ENCODE measurements around the gene SMIM32. TPM values are rescaled to one million over a fixed set of nuclear protein-coding genes. Genes with fewer than 3 reads are reported as not detected.

Gene SMIM32
- total RNA-seq, 2 donors from 2014 or later: not detected

DNA sequence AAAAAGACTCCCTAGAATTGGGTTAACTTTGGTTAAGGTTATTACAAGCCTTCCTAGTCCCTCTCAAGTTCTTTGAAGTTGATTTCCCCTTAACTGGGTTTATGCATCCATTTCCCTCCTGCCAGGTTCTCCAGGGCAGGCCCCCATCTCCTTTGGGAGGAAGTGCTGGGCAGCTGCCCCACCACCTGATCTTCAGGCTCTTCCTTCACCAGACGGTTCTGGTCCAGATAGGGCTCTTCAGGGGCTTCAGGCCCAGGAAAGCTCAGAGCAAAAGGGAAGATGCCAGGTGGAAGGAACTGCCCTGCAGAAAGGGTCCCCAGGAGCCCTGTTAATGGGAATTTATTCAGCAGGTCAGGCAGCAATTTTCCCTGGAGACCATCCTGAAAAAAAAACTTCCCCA lies 2.1 kb downstream of the SMIM32 start:
- Mint-ChIP-seq H3K36me3 (ENCODE audit: insufficient read depth in 2 of 2) (no peaks in the 10 kb centered on the region), H3K27ac (no peak overlapping the region), H3K27me3 (ENCODE audit: low read depth) (peaks cover 47% of the 10 kb centered on the region), H3K4me3 (no peak overlapping the region), H3K9me3 (no peaks in the 10 kb centered on the region), H3K4me1 (ENCODE audit: low read depth) (no peaks in the 10 kb centered on the region)
- DNase-seq: no peak
- no peak for ATAC-seq (replicated peaks in 1 of 2)

DNA sequence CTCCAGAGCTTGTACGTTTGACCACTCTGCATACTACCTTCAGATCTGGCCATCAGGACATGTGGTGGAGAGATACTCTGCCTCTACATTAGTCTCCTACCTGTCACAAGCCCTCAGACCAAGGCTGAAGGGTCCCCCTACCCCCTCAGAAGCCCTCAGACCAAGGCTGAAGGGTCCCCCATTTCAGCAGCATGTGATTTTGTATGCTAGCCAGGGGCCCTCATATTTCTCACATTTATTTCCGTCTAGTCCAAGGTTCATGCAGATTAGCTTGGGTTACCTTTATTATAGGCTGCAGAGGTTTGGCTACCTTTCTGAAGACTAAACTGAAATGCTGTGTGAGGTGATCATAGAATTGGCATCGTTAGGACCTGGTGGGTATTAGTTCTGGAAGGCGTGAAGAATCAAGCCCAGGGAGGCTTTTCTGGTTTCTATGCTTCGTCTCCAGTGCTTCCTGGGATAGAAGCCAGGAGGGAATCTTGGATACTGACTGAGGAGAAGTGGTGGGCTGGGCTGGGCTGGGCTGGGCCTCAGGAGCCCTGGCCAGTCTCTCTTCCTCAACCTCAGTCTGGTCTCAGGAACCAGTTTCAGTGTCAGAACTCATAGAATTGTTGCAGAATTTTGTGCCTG lies 2.8 kb downstream of the SMIM32 start:
- ATAC-seq (replicated peaks in 1 of 2) (no peak), DNase-seq (no peak)
- Mint-ChIP-seq H3K27ac (no peak overlapping the region), H3K36me3 (ENCODE audit: insufficient read depth in 2 of 2) (no peaks in the 10 kb centered on the region), H3K4me1 (ENCODE audit: low read depth) (no peaks in the 10 kb centered on the region), H3K9me3 (no peaks in the 10 kb centered on the region), H3K27me3 (ENCODE audit: low read depth) (peaks cover 40% of the 10 kb centered on the region), H3K4me3 (no peak overlapping the region)

DNA sequence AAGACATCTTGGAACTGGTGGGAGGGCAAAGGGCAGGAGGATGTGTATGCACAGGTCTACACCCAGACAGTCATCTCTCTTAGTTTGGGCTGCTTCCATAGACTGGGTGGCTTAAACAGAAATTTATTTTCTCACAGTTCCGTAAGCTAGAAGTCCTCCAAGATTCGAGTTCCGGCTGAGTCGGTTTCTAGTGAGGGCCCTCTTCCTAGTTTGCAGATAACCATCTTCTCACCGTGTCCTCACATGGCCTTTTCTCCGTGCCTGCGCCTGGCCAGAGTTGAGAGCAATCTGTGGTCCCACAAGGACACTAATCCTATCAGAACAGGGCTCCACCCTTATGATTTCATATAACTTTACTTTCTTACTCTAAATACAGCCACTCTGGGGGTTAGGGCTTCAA lies 4.1 kb downstream of the SMIM32 start:
- Mint-ChIP-seq H3K9me3 (no peaks in the 10 kb centered on the region), H3K4me1 (ENCODE audit: low read depth) (no peaks in the 10 kb centered on the region), H3K36me3 (ENCODE audit: insufficient read depth in 2 of 2) (no peaks in the 10 kb centered on the region), H3K4me3 (no peak overlapping the region), H3K27me3 (ENCODE audit: low read depth) (peaks cover 26% of the 10 kb centered on the region), H3K27ac (no peak overlapping the region)
- ATAC-seq (replicated peaks in 1 of 2) (no peak), DNase-seq (no peak)

DNA sequence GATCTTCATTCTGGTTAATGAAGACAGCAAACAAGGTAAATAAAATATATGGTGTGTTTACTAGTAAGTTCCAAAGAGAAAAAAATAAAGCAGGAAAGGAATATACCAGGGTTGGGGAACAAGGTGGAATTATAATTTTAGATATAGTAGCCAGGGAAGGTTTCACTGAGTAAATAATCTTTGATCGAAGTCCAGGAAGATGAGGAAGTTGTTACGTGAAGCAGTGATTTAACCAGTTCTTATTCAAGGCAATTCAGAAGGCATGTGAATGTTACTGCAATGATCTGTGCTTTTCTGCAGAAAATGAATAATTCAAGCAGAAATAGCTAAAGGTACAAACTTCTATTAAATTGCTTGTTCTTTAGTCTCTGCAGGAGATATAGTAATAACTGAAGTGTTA lies 6.2 kb downstream of the SMIM32 start:
- DNase-seq (no peak), ATAC-seq (replicated peaks in 1 of 2) (no peak)
- no peak overlapping the region for H3K27ac Mint-ChIP-seq
- H3K36me3 Mint-ChIP-seq (ENCODE audit: insufficient read depth in 2 of 2): no peaks in the 10 kb centered on the region
- peaks cover 19% of the 10 kb centered on the region for H3K27me3 Mint-ChIP-seq (ENCODE audit: low read depth)
- no peaks in the 10 kb centered on the region for H3K9me3 Mint-ChIP-seq
- H3K4me1 Mint-ChIP-seq (ENCODE audit: low read depth): no peaks in the 10 kb centered on the region
- no peak overlapping the region for H3K4me3 Mint-ChIP-seq

DNA sequence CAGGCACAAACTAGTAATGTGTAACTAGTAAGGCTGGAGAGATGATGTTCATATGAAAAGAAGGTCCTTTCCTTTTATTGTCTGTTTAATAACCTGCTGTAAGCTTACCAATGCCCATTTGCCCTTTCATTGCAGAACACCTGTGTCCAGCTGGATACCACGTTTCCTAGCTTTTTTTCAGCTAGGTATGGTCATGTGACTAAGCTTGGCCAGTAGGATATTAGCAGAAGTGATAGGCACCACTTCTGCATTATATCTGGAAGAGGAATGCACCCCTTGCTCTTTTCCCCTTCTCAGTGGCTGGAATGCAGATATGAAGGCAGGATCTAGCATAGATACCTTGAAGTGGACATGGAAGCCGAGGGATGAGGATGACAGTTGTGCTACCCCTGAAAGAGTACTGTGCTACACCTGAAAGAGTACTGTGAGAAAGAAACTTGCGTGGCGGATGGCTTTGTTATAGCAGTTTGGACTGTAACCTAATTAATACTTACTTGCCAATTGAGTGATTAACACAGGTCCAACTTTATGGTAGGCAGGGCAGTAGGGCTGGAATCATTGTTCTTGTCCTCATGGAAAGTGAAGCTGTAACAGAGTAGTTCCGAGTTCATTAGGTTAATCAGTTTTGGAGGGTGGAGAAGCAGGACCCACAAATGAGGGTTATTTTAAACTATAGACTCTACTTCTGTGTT lies 6.8 kb downstream of the SMIM32 start:
- Mint-ChIP-seq H3K27me3 (ENCODE audit: low read depth) (peaks cover 12% of the 10 kb centered on the region), H3K4me3 (no peak overlapping the region), H3K36me3 (ENCODE audit: insufficient read depth in 2 of 2) (no peaks in the 10 kb centered on the region), H3K4me1 (ENCODE audit: low read depth) (no peaks in the 10 kb centered on the region), H3K27ac (no peak overlapping the region), H3K9me3 (no peaks in the 10 kb centered on the region)
- ATAC-seq (replicated peaks in 1 of 2): no peak
- DNase-seq: no peak

DNA sequence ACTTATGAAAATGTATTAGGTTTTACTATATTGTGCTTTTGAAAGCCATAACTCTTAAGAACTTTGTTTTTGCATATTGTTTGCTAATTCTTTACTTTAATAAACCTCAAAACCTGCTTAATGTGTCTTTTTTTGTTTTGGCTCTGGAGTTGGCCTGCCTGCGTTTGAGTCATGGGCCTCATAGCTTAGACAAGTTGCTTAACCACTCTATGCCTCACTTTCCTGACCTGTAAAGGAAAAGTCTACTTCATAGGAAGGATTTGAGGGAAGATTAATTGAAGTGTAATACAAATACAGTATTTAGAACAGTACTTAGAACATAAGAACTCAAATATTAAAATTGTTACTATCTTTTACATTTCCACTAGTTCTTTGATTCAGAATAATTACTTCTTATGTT lies 10.3 kb downstream of the SMIM32 start:
- no peak overlapping the region for H3K4me3 Mint-ChIP-seq
- no peak for ATAC-seq (replicated peaks in 1 of 2)
- no peak overlapping the region for H3K27ac Mint-ChIP-seq
- H3K27me3 Mint-ChIP-seq (ENCODE audit: low read depth): no peaks in the 10 kb centered on the region
- H3K36me3 Mint-ChIP-seq (ENCODE audit: insufficient read depth in 2 of 2): no peaks in the 10 kb centered on the region
- no peak for DNase-seq
- H3K9me3 Mint-ChIP-seq: no peaks in the 10 kb centered on the region
- H3K4me1 Mint-ChIP-seq (ENCODE audit: low read depth): no peaks in the 10 kb centered on the region

DNA sequence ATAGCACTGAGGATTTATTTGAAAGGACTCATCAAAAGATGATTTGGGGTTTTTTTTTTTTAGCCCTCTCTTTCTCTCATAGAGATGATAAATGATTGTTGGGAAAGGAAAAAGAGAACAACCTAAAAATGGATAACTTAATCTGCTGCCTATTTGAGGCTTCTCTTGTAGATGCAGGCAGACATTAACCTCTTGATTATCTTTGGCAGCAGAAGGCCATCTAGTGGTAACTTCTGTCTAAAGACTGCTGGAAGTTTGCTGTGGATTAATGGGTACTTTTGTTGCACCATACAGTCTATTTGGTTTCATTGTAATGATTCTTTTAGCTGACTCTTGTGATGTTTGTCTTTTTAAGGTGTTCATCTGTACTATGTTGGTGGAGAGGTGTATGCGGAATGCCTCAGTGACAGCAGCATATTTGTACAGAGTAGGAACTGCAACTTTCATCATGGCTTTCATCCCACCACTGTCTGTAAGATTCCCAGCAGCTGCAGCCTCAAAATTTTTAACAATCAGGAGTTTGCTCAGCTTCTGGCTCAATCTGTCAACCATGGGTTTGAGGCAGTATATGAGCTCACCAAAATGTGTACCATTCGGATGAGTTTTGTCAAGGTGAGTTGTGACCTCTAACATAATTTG lies 18.8 kb downstream of the SMIM32 start:
- no peaks in the 10 kb centered on the region for H3K27me3 Mint-ChIP-seq (ENCODE audit: low read depth)
- H3K9me3 Mint-ChIP-seq: no peaks in the 10 kb centered on the region
- no peak for DNase-seq
- no peaks in the 10 kb centered on the region for H3K4me1 Mint-ChIP-seq (ENCODE audit: low read depth)
- ATAC-seq (replicated peaks in 1 of 2): no peak
- H3K27ac Mint-ChIP-seq: no peak overlapping the region
- H3K36me3 Mint-ChIP-seq (ENCODE audit: insufficient read depth in 2 of 2): peaks cover 0 to 3% of the 10 kb centered on the region in 2 donors
- no peak overlapping the region for H3K4me3 Mint-ChIP-seq

DNA sequence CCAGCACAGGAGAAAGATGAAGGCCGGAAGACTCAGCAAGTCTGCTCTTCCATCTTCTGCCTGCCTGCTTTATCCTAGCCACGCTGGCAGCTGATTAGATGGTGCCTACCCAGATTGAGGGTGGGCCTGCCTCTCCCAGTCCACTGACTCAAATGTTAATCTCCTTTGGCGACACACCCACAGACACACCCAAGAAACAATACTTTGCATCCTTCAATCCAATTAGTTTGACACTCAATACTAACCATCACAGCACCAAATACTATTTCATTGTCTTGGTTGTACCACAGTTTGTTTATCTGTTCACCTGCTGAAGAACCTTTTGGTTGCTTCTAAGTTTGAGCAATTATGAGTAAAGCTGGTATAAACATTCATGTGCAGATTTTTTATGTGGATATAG lies 23.7 kb downstream of the SMIM32 start:
- peaks cover 0 to 2% of the 10 kb centered on the region in 2 donors for H3K36me3 Mint-ChIP-seq (ENCODE audit: insufficient read depth in 2 of 2)
- no peak overlapping the region for H3K4me3 Mint-ChIP-seq
- no peak for DNase-seq
- H3K4me1 Mint-ChIP-seq (ENCODE audit: low read depth): no peaks in the 10 kb centered on the region
- H3K27ac Mint-ChIP-seq: no peak overlapping the region
- no peaks in the 10 kb centered on the region for H3K27me3 Mint-ChIP-seq (ENCODE audit: low read depth)
- ATAC-seq (replicated peaks in 1 of 2): no peak
- H3K9me3 Mint-ChIP-seq: no peaks in the 10 kb centered on the region

DNA sequence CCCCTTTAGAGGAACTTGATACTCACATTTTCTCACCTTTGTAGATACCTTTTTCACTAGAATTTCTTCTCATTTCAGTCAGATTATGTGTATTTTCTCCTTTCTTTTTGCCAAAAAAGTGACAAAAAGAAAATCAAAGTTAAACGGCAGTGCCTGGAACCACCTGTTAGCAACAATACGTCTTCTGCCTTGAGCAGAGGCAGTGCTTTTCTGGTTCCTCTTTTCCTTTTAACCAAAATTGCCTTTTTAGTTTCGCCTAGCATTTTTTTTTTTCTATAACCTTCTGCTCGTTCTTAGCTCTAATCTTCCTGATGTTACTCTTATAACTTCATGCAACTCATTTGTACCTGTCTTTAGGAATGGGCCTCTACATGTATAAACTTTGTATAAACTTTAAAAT lies 26.1 kb downstream of the SMIM32 start:
- H3K4me3 Mint-ChIP-seq: no peak overlapping the region
- no peaks in the 10 kb centered on the region for H3K36me3 Mint-ChIP-seq (ENCODE audit: insufficient read depth in 2 of 2)
- H3K27me3 Mint-ChIP-seq (ENCODE audit: low read depth): no peaks in the 10 kb centered on the region
- no peak for ATAC-seq (replicated peaks in 1 of 2)
- no peak for DNase-seq
- no peaks in the 10 kb centered on the region for H3K9me3 Mint-ChIP-seq
- no peaks in the 10 kb centered on the region for H3K4me1 Mint-ChIP-seq (ENCODE audit: low read depth)
- no peak overlapping the region for H3K27ac Mint-ChIP-seq

DNA sequence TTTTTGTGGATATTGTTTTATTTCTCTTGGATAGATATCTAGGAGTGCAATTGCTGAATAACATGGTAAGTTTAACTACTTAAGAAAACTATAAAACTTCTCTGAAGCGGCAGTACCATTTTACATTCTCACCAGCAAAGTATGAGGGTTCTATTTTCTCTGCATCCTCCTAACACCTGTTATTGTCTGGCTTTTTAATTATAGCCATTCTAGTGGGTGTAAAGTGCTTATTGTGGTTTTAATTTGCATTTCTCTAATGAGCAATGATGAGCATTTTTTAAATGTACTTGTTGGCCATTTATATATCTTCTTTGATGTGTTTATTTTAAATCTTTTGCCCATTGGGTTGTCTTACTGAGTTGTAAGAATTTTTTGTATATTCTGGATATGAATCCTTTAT lies 28.7 kb downstream of the SMIM32 start:
- Mint-ChIP-seq H3K4me1 (ENCODE audit: low read depth) (no peaks in the 10 kb centered on the region), H3K27ac (no peak overlapping the region), H3K9me3 (no peaks in the 10 kb centered on the region), H3K27me3 (ENCODE audit: low read depth) (no peaks in the 10 kb centered on the region), H3K4me3 (no peak overlapping the region), H3K36me3 (ENCODE audit: insufficient read depth in 2 of 2) (no peaks in the 10 kb centered on the region)
- no peak for ATAC-seq (replicated peaks in 1 of 2)
- no peak for DNase-seq

DNA sequence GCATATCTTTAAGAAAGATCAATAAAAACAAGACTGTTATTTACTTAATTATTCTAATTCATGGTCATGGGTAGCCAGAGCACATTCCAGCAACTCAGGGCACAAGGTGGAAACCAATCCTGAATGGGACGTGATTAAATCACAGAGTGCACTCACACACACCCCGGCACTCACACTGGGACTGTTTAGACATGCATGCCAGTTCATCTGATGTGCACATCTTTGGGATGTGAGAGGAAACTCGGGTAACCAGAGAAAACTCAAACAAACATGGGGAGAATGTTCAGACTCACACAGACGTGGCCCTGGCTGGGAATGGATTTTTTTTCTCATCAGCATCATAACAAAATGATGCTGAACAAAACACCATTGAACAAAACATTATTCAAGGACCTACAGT lies 31.0 kb downstream of the SMIM32 start:
- H3K9me3 Mint-ChIP-seq: no peaks in the 10 kb centered on the region
- no peaks in the 10 kb centered on the region for H3K27me3 Mint-ChIP-seq (ENCODE audit: low read depth)
- no peaks in the 10 kb centered on the region for H3K4me1 Mint-ChIP-seq (ENCODE audit: low read depth)
- no peak overlapping the region for H3K27ac Mint-ChIP-seq
- ATAC-seq (replicated peaks in 1 of 2) (no peak), DNase-seq (no peak)
- H3K4me3 Mint-ChIP-seq: no peak overlapping the region
- peaks cover 0 to under 1% of the 10 kb centered on the region in 2 donors for H3K36me3 Mint-ChIP-seq (ENCODE audit: insufficient read depth in 2 of 2)

DNA sequence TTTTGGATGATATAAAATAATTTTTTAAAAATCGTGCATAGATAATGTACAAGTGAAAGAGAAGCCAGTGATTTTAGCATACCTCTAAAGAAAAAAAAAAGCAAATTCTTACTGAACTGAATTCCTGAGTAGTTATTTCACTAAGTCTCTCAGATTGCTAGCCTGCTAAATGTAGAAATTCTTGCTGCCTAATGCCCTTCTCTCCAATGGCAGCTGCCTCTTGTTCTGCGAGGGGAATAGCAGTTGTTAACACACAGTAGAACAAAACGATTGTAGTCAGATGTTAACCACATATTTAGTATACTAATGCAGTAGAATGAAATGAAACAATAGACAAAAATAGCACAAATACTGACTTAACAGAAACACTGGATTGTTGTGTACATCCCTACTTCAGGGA lies 33.5 kb downstream of the SMIM32 start:
- no peak overlapping the region for H3K27ac Mint-ChIP-seq
- DNase-seq (no peak), ATAC-seq (replicated peaks in 1 of 2) (no peak)
- H3K36me3 Mint-ChIP-seq (ENCODE audit: insufficient read depth in 2 of 2): peaks cover 0 to 3% of the 10 kb centered on the region in 2 donors
- H3K4me1 Mint-ChIP-seq (ENCODE audit: low read depth): no peaks in the 10 kb centered on the region
- H3K9me3 Mint-ChIP-seq: no peaks in the 10 kb centered on the region
- no peaks in the 10 kb centered on the region for H3K27me3 Mint-ChIP-seq (ENCODE audit: low read depth)
- H3K4me3 Mint-ChIP-seq: no peak overlapping the region

DNA sequence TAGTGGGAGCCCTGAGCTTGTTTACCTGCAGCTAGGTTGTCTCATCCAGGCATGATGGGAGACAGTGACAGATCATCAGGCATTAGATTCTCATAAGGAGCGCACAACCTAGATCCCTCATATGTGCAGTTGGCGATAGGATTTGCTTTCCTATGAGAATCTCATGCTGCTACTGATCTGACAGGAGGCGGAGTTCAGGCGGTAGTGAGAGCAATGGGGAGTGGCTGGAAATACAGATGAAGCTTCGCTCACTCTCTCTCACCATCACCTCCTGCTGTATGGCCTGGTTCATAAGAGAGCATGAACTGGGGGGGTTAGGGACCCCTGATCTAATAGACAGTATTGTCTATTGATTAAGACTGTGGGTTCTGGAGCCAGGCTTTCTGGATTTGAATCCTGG lies 35.4 kb downstream of the SMIM32 start:
- no peaks in the 10 kb centered on the region for H3K4me1 Mint-ChIP-seq (ENCODE audit: low read depth)
- peaks cover 2 to 3% of the 10 kb centered on the region in 2 donors for H3K36me3 Mint-ChIP-seq (ENCODE audit: insufficient read depth in 2 of 2)
- H3K27me3 Mint-ChIP-seq (ENCODE audit: low read depth): no peaks in the 10 kb centered on the region
- ATAC-seq (replicated peaks in 1 of 2) (no peak), DNase-seq (no peak)
- no peak overlapping the region for H3K4me3 Mint-ChIP-seq
- H3K9me3 Mint-ChIP-seq: no peaks in the 10 kb centered on the region
- no peak overlapping the region for H3K27ac Mint-ChIP-seq

DNA sequence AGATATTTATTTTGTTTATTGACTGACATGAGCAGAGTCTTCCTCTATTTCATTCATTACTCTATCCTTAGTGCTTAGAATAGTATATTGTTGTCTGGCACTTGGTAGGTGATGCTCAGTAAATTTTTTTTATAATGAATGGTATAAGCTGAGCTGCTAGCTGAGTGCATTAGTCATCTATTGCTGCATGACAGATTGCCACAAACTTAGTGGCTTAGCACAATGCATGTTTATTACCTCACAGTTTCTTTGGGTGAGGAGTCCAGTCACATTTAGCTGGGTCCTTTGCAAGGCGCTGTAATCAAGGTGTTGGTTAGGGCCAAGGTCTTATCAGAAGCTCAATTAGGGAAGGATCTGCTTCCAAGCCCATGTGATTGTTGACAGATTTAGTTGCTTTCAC lies 37.2 kb downstream of the SMIM32 start:
- no peak overlapping the region for H3K27ac Mint-ChIP-seq
- H3K4me3 Mint-ChIP-seq: no peak overlapping the region
- DNase-seq (no peak), ATAC-seq (replicated peaks in 1 of 2) (peak in 1 of 2 donors; percentile 35)
- no peaks in the 10 kb centered on the region for H3K4me1 Mint-ChIP-seq (ENCODE audit: low read depth)
- peaks cover 2 to 3% of the 10 kb centered on the region in 2 donors for H3K36me3 Mint-ChIP-seq (ENCODE audit: insufficient read depth in 2 of 2)
- H3K9me3 Mint-ChIP-seq: no peaks in the 10 kb centered on the region
- no peaks in the 10 kb centered on the region for H3K27me3 Mint-ChIP-seq (ENCODE audit: low read depth)

Data from activated T-cell treated with anti-CD3 and anti-CD28 coated beads, Interleukin-2, amount 50 U/mL, for 72 hours (primary cell).